Measurements from ENCODE around the gene IL1RN.

Gene IL1RN

DNA sequence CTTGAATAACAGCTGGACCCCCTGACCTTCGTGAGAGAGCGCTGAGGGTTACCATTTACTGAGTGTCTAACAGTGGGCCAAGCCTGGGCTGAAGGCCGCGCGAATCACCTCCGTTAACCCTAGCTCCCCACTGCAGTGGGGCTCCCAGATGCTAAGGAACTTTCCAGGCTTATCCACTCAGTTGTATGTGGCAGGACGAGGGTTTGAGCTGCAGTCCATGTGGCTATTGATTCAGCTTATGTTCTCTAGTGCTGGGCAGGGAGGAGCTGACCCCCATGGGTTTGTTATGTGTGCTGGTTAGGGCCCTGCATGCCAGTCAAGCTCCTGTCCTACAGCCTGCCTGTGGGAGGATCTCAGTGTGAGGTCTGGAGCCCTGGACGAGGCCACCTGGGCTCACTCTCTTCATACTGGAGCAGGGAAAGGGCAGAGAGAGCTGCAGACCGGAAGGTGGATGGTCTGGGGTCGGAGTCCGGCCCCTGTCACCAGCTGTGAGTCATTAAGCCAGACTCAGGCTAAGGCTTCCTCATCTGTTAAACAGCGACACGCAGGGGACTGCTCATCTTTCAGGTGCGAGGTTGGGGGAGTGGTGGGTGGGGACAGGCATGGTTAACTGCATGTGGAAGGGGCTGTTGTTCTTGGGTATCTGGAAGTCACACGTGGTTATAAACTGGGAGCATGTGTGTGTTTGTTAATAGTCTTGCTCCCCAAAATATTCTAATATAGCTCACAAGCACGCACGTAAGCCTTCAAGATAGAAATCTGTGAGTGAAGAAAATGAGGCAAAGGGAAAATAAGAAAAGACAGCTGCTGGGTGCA is 52.9 kb downstream of the IL1RN start:
- Histone ChIP-seq H3K27me3 (replicated peaks; ENCODE audit: control insufficient read depth, insufficient read depth, low read length) (no peaks in the 10 kb centered on the region), H3K4me3 (replicated peaks; ENCODE audit: low read depth, low read length) (no peak overlapping the region), H3K36me3 (ENCODE audit: control insufficient read depth, insufficient read depth, low read length) (peaks cover 37% of the 10 kb centered on the region)
- no peak for DNase-seq (ENCODE audit: extremely low read depth, insufficient read length)
- no peak for TF ChIP-seq CTCF (IDR thresholded peaks at IDR 0.05; ENCODE audit: insufficient read depth, low read length, poor library complexity, severe bottlenecking)

DNA sequence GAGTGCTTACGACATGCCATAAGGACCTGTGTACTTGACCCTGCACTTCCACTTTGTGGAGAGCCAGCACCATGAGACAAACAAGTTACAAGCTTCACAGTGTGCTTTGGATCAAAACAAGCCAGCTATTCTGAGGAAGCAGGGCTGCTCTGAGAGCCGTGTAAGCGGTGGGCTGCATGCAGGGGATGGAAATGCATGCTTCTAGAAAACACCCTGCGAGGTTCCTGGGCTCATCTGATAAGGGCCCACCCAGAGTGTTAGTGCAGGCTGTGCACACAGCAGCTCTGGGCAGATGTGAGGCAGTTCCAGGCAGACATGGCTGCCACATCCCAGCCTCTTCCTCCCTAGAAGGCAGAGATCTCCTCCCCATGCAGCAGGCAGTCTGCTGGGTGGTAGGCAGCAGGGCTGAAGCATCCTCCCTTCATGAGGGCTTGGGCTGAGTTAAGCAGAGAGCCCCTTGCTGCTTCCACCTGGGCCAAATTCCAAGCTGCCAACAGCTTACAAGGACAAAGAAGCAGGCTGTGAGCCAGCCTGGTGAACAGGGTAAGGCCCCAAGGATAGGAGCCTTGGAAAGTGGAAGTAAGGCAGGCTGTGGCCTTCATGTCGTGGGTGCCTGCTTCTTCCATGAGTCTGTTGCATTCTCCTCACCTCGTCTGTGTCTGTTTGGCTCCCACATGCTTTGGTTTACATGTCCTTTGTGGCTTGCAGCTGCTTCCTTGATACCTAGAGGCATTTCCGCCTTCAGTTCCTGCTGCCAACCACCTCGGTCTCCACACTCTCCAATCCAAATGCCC is 54.1 kb downstream of the IL1RN start:
- H3K36me3 ChIP-seq (ENCODE audit: control insufficient read depth, insufficient read depth, low read length), result peaks cover 43% of the 10 kb centered on the region
- no peaks in the 10 kb centered on the region for H3K27me3 ChIP-seq (replicated peaks; ENCODE audit: control insufficient read depth, insufficient read depth, low read length)
- H3K4me3 ChIP-seq (replicated peaks; ENCODE audit: low read depth, low read length), result no peak overlapping the region
- TF ChIP-seq CTCF (IDR thresholded peaks at IDR 0.05; ENCODE audit: insufficient read depth, low read length, poor library complexity, severe bottlenecking), result no peak
- no peak for DNase-seq (ENCODE audit: extremely low read depth, insufficient read length)

DNA sequence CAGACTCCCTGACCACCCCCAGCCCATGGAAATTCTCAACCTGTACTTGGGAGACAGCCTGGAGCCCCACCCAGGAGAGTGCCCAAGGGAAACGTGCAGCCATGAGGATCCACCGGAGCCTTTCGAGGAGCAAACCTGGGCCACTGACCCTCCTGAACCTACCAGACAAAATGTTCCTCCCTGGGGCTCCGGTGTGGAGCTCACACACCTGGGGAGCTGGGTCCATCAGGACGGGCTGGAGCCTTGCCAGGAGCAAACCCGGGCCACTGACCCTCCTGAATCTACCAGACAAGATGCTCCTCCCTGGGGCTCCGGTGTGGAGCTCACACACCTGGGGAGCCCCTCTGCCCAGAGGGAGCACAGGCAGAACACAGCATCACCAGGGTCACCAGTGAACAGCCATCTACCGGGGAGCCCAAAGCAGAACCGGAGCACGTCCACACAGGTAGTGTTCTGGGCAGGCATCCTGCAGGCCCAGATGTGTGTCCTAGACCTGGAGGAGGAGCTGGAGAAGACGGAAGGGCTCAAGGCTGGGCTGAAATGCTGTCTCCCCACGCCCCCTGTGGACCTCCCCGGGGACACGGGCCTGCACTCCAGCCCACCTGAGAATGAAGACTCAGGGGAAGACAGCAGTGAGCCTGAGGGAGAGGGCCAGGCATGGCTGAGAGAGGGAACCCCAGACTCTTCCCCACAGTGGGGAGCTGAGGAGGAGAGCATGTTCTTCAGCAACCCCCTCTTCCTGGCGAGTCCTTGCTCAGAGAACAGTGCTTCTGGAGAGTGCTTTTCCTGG is 55.3 kb downstream of the IL1RN start:
- no peak for DNase-seq (ENCODE audit: extremely low read depth, insufficient read length)
- peaks cover 52% of the 10 kb centered on the region for H3K36me3 ChIP-seq (ENCODE audit: control insufficient read depth, insufficient read depth, low read length)
- no peak overlapping the region for H3K4me3 ChIP-seq (replicated peaks; ENCODE audit: low read depth, low read length)
- no peaks in the 10 kb centered on the region for H3K27me3 ChIP-seq (replicated peaks; ENCODE audit: control insufficient read depth, insufficient read depth, low read length)
- TF ChIP-seq CTCF (IDR thresholded peaks at IDR 0.05; ENCODE audit: insufficient read depth, low read length, poor library complexity, severe bottlenecking), result no peak

DNA sequence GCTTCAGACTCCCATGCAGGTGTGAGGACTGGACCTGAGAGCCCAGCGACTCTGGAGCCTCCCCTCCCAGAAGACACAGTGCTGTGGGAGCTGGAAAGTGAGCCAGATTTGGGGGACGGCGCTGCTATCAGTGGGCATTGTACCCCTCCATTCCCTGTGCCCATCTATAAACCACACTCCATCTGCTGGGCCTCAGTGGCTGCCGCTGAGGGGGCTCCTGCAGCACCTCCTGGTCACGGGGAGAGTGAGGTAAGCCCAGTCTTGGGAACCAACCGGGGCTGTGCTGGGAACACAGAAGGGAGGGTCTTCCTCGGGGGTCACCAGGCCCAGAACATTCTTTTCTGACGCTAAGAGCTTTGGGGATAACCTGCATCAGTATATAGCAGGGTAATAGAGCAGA is 55.9 kb downstream of the IL1RN start:
- no peak for DNase-seq (ENCODE audit: extremely low read depth, insufficient read length)
- no peaks in the 10 kb centered on the region for H3K27me3 ChIP-seq (replicated peaks; ENCODE audit: control insufficient read depth, insufficient read depth, low read length)
- TF ChIP-seq CTCF (IDR thresholded peaks at IDR 0.05; ENCODE audit: insufficient read depth, low read length, poor library complexity, severe bottlenecking), result no peak
- no peak overlapping the region for H3K4me3 ChIP-seq (replicated peaks; ENCODE audit: low read depth, low read length)
- H3K36me3 ChIP-seq (ENCODE audit: control insufficient read depth, insufficient read depth, low read length), result peaks cover 54% of the 10 kb centered on the region

All from GM06990 (cell line).